ENCODE measurements around the gene EXOSC10.

- TF ChIP-seq REST (IDR thresholded peaks at IDR 0.05; ENCODE audit: insufficient read depth in 1 of 2, low read depth in 2 of 2, low read length in 1 of 2) (no peak), CTCF (IDR thresholded peaks at IDR 0.05) (no peak), TCF7L2 (IDR thresholded peaks at IDR 0.05; ENCODE audit: low read depth, low read length) (no peak)
Measured at GRCh38 chr1:11101347-11101746, 1.7 kb upstream of the EXOSC10 start.
